NCI-H1417 treated with DMSO at 0.1 percent for 48 hours (cell line): ENCODE data around the gene WHRN.

Experiments used
- DNase-seq: peaks from one replicate; lab custom pipeline; 2025; lab: John Stamatoyannopoulos, UW

The WHRN gene

GRCh38 chr9:114471157-114471556, 34.1 kb downstream of the WHRN start:
- DNase-seq: no peak

GRCh38 chr9:114470581-114470980, 34.7 kb downstream of the WHRN start:
- DNase-seq: no peak

- no peak for DNase-seq
Measured at GRCh38 chr9:114470121-114470520, 35.2 kb downstream of the WHRN start.

GRCh38 chr9:114469091-114469853, 36.0 kb downstream of the WHRN start:
- DNase-seq: no peak

- DNase-seq: no peak
Measured at GRCh38 chr9:114467910-114468309, 37.4 kb downstream of the WHRN start.

- DNase-seq: no peak
Measured at GRCh38 chr9:114467226-114467750, 38.0 kb downstream of the WHRN start.

GRCh38 chr9:114465906-114466900, 39.1 kb downstream of the WHRN start:
- peak; percentile 36 for DNase-seq

- DNase-seq: no peak
Measured at GRCh38 chr9:114465417-114465816, 39.9 kb downstream of the WHRN start.

GRCh38 chr9:114464281-114465051, 40.8 kb downstream of the WHRN start:
- no peak for DNase-seq

GRCh38 chr9:114462791-114463190, 42.5 kb downstream of the WHRN start:
- DNase-seq: no peak

- no peak for DNase-seq
Measured at GRCh38 chr9:114461468-114461867, 43.8 kb downstream of the WHRN start.

- DNase-seq: peak; percentile 59
Measured at GRCh38 chr9:114460513-114461199, 44.6 kb downstream of the WHRN start.

- no peak for DNase-seq
Measured at GRCh38 chr9:114459464-114459863, 45.8 kb downstream of the WHRN start.

GRCh38 chr9:114456929-114457328, 48.3 kb downstream of the WHRN start:
- no peak for DNase-seq

GRCh38 chr9:114454652-114455051, 50.6 kb downstream of the WHRN start:
- DNase-seq: no peak

GRCh38 chr9:114452219-114453165, 52.8 kb downstream of the WHRN start:
- DNase-seq: peak; percentile 69

- no peak for DNase-seq
Measured at GRCh38 chr9:114451707-114452031, 53.6 kb downstream of the WHRN start.

- DNase-seq: no peak
Measured at GRCh38 chr9:114450833-114451706, 54.2 kb downstream of the WHRN start.

GRCh38 chr9:114450181-114450580, 55.1 kb downstream of the WHRN start:
- no peak for DNase-seq
